GM19023 (cell line): ENCODE data around the gene TRIM2.

Source experiments
- ATAC-seq: cut with Tn5 transposase; IDR thresholded peaks from one replicate; pipeline ENCODE4 v1.9.1; 2021; ENCODE audit warnings: mild to moderate bottlenecking, moderate library complexity; ENCODE audit not compliant: unreplicated experiment

Gene TRIM2

GRCh38 chr4:153367092-153367491 is 162.8 kb downstream of the TRIM2 start:
- ATAC-seq: no peak

- ATAC-seq: no peak
Measured at GRCh38 chr4:153369021-153369420, 164.8 kb downstream of the TRIM2 start.

- no peak for ATAC-seq
Measured at GRCh38 chr4:153371701-153372234, 167.5 kb downstream of the TRIM2 start.

- ATAC-seq: no peak
Measured at GRCh38 chr4:153372967-153373562, 168.8 kb downstream of the TRIM2 start.

- no peak for ATAC-seq
Measured at GRCh38 chr4:153374442-153374841, 170.2 kb downstream of the TRIM2 start.

GRCh38 chr4:153375303-153375702 is 171.1 kb downstream of the TRIM2 start:
- no peak for ATAC-seq

- ATAC-seq: no peak
Measured at GRCh38 chr4:153383131-153383530, 178.9 kb downstream of the TRIM2 start.

- ATAC-seq: no peak
Measured at GRCh38 chr4:153384160-153384559, 179.9 kb downstream of the TRIM2 start.

GRCh38 chr4:153385784-153386183 is 181.5 kb downstream of the TRIM2 start:
- no peak for ATAC-seq

GRCh38 chr4:153387981-153388380 is 183.7 kb downstream of the TRIM2 start:
- no peak for ATAC-seq
